Caco-2 (cell line): Measurements from ENCODE around the gene C4orf50. TPM values are rescaled to one million over a fixed set of nuclear protein-coding genes. Genes with fewer than 3 reads are reported as not detected.

Source experiments
- BruUV-seq: library from RNA; stranded (reverse); fragments of 400-500 nt; replicated peaks from 2 replicates; lab custom pipeline; 2021; lab: Mats Ljungman, UMichigan
- CTCF ChIA-PET: fragments of 300-600 bp; sonication (Branson Sonifier 250); formaldehyde crosslinking; loops from one replicate; lab custom pipeline; 2022; ENCODE audit warnings: antibody characterized with exemption; lab: Charles Lee
- POLR2A ChIA-PET: fragments of 300-600 bp; sonication (Branson Sonifier 250); formaldehyde crosslinking; loops from one replicate; lab custom pipeline; 2022; ENCODE audit warnings: antibody characterized with exemption; lab: Charles Lee
- DNase-seq, 2 experiments: peaks; one replicate each; pipeline versions ENCODE4 v3.0.0 to v3.0.0-alpha.2; 2020 to 2022
- H3K27me3 ChIP-seq: replicated peaks from 2 replicates; pipeline ENCODE4 v1.6.0; 2011; ENCODE audit warnings: low read length; ENCODE audit not compliant: control insufficient read depth, insufficient read depth
- H3K36me3 ChIP-seq: 2 replicates; pipeline ENCODE4 v1.5.1; 2011; ENCODE audit warnings: low read length; ENCODE audit not compliant: control insufficient read depth, insufficient read depth
- H3K4me1 ChIP-seq: fragments of 250-450 bp; sonication (Bioruptor Pico); 2 replicates; pipeline ENCODE4 v1.5.1; 2020; ENCODE audit warnings: mild to moderate bottlenecking
- H3K4me3 ChIP-seq: 2 replicates; pipeline ENCODE4 v1.5.1; 2011; ENCODE audit warnings: low read depth, mild to moderate bottlenecking, control low read depth, low read length
- H3K9me3 ChIP-seq: fragments of 250-450 bp; sonication (Bioruptor Pico); 2 replicates; pipeline ENCODE4 v1.5.1; 2020; ENCODE audit warnings: mild to moderate bottlenecking, moderate library complexity
- H3K27ac Mint-ChIP-seq: one replicate; pipeline ENCODE4 v1.8.0; 2022; ENCODE audit warnings: mixed read lengths; ENCODE audit not compliant: unreplicated experiment
- H3K27me3 Mint-ChIP-seq: one replicate; pipeline ENCODE4 v1.8.0; 2022; ENCODE audit warnings: mixed read lengths; ENCODE audit not compliant: insufficient read depth, unreplicated experiment
- H3K36me3 Mint-ChIP-seq: one replicate; pipeline ENCODE4 v1.8.0; 2022; ENCODE audit warnings: mild to moderate bottlenecking, mixed read lengths; ENCODE audit not compliant: insufficient read depth, unreplicated experiment
- H3K4me1 Mint-ChIP-seq: one replicate; pipeline ENCODE4 v1.8.0; 2022; ENCODE audit warnings: low read depth, mixed read lengths; ENCODE audit not compliant: unreplicated experiment
- H3K4me3 Mint-ChIP-seq: one replicate; pipeline ENCODE4 v1.8.0; 2022; ENCODE audit warnings: mild to moderate bottlenecking, moderate library complexity, mixed read lengths; ENCODE audit not compliant: unreplicated experiment
- H3K9me3 Mint-ChIP-seq: one replicate; pipeline ENCODE4 v1.8.0; 2022; ENCODE audit warnings: mixed read lengths; ENCODE audit not compliant: unreplicated experiment
- CTCF ChIP-seq, 2 experiments: fragments of 200-600 bp in 1 of 2; IDR thresholded peaks; 1 replicate in 1 of 2; 2 replicates in 1 of 2; pipeline versions ENCODE4 v1.5.1 to v1.8.0; 2011 to 2022; ENCODE audit warnings: antibody characterized with exemption in 1 of 2, control low read depth in 1 of 2, inconsistent platforms in 1 of 2, low read depth in 1 of 2, low read length in 1 of 2, mild to moderate bottlenecking in 1 of 2, moderate library complexity in 1 of 2; ENCODE audit not compliant: insufficient read depth in 1 of 2, severe bottlenecking in 1 of 2, unreplicated experiment in 1 of 2
- intact Hi-C: fragments of 100-400 bp; cut with micrococcal nuclease; formaldehyde crosslinking; loops from one replicate; pipeline ENCODE4 v1.10.0; 2022; ENCODE audit not compliant: unreplicated experiment
- microRNA-seq: library from miRNA; unstranded; fragments of <30 nt; microRNA quantifications from one replicate; pipeline ENCODE4 v1.2.0, GENCODE V29; 2022
- total RNA-seq: library from RNA; stranded (reverse); gene quantifications from 2 replicates; pipeline ENCODE4 v1.2.3, GENCODE V29; 2022

Gene C4orf50
- total RNA-seq, 1 experiment from 2014 or later, result not detected

DNA sequence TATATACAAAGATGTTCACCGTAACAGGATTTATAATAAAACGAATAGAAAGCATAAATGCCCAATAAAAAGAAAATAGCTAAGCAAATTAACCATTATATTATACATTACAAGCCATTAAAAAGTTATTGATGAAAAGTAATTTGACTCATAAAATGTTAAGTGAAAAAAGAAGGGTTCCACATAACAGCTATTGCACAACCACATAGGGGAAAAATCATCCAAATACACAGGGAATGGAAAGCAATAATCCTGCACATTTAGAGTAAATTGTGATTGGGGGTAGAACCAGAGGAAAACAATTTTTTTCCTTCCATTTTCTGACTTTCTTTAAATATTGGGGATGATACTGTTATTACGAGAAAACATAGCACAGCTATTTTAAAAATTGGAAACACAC is 163.3 kb downstream of the C4orf50 start:
- H3K4me3 ChIP-seq, result no peak overlapping the region
- no peak for DNase-seq
- H3K4me1 ChIP-seq, result no peaks in the 10 kb centered on the region
- intact Hi-C loops, result no loop called here
- H3K9me3 ChIP-seq, result no peaks in the 10 kb centered on the region
- H3K36me3 ChIP-seq, result no peaks in the 10 kb centered on the region
- no peaks in the 10 kb centered on the region for H3K4me1 Mint-ChIP-seq
- BruUV-seq, result no TSS peak
- no peak overlapping the region for H3K27ac Mint-ChIP-seq
- H3K9me3 Mint-ChIP-seq, result no peaks in the 10 kb centered on the region
- H3K4me3 Mint-ChIP-seq, result no peak overlapping the region
- no peaks in the 10 kb centered on the region for H3K36me3 Mint-ChIP-seq
- peaks cover 10% of the 10 kb centered on the region for H3K27me3 Mint-ChIP-seq
- H3K27me3 ChIP-seq, result no peaks in the 10 kb centered on the region
- TF ChIP-seq CTCF (IDR thresholded peaks at IDR 0.05; ENCODE audit: insufficient read depth in 1 of 2, low read depth in 1 of 2, low read length in 1 of 2, severe bottlenecking in 1 of 2, unreplicated experiment in 1 of 2), result no peak
- ChIA-PET POLR2A (no interaction called here), CTCF (no interaction called here)

- intact Hi-C loops, result no loop called here
- Mint-ChIP-seq H3K27ac (no peak overlapping the region), H3K4me3 (no peak overlapping the region), H3K27me3 (peaks cover 13% of the 10 kb centered on the region), H3K9me3 (no peaks in the 10 kb centered on the region), H3K36me3 (no peaks in the 10 kb centered on the region), H3K4me1 (no peaks in the 10 kb centered on the region)
- H3K36me3 ChIP-seq, result no peaks in the 10 kb centered on the region
- H3K27me3 ChIP-seq, result no peaks in the 10 kb centered on the region
- no peaks in the 10 kb centered on the region for H3K9me3 ChIP-seq
- H3K4me3 ChIP-seq, result no peak overlapping the region
- no peak for DNase-seq
- no peaks in the 10 kb centered on the region for H3K4me1 ChIP-seq
- CTCF ChIA-PET, result no interaction called here
- POLR2A ChIA-PET, result no interaction called here
- TF ChIP-seq CTCF (IDR thresholded peaks at IDR 0.05; ENCODE audit: insufficient read depth in 1 of 2, low read depth in 1 of 2, low read length in 1 of 2, severe bottlenecking in 1 of 2, unreplicated experiment in 1 of 2), result no peak
- no TSS peak for BruUV-seq
Observed at GRCh38 chr4:5852523-5853202, 165.6 kb downstream of the C4orf50 start.

DNA sequence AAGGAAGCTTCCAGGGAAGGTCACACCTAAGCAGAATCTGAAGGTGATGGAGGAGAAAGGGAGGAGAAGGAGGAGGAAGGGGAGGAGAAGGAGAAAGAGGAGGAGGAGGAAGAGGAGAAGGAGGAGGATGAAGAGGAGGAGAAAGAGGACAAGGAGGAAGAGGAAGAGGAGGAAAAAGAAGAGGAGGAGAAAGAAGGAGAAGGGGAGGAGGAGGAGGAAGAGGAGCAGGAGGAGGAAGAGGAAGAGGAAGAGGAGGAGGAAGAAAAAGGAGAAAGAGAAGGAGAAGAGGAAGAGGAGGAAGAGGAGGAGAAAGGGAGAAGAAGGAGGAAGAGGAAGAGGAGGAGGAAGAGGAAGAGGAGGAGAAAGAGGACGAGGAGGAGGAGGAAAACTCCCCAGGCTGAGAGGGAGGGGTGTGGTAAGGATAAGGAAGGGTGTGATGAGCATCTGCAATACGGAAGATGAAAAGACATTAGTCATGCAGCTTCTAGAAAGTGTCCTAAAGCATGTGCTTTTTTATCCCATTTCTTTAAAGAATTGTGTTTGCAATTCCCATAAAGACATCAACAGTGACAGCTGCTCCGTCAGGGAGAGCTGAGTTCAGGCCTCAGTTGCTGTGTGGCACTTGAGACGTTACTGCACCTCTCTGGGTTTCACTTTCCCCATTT is 166.5 kb downstream of the C4orf50 start:
- H3K27ac Mint-ChIP-seq, result no peak overlapping the region
- H3K4me3 Mint-ChIP-seq, result no peak overlapping the region
- no peak for DNase-seq
- Histone ChIP-seq H3K9me3 (no peaks in the 10 kb centered on the region), H3K4me1 (no peaks in the 10 kb centered on the region), H3K4me3 (no peak overlapping the region), H3K27me3 (no peaks in the 10 kb centered on the region), H3K36me3 (no peaks in the 10 kb centered on the region)
- intact Hi-C loops, result no loop called here
- H3K4me1 Mint-ChIP-seq, result no peaks in the 10 kb centered on the region
- POLR2A ChIA-PET, result no interaction called here
- H3K27me3 Mint-ChIP-seq, result peaks cover 13% of the 10 kb centered on the region
- CTCF ChIA-PET, result no interaction called here
- no peaks in the 10 kb centered on the region for H3K9me3 Mint-ChIP-seq
- no TSS peak for BruUV-seq
- TF ChIP-seq CTCF (IDR thresholded peaks at IDR 0.05; ENCODE audit: insufficient read depth in 1 of 2, low read depth in 1 of 2, low read length in 1 of 2, severe bottlenecking in 1 of 2, unreplicated experiment in 1 of 2), result no peak
- H3K36me3 Mint-ChIP-seq, result no peaks in the 10 kb centered on the region

Small RNA genes lying within 50 kb of the gene (microRNA-seq; reads per million reads assigned to microRNA genes)
- gene MIR378D1, result not detected

Other genes starting within 250 kb of the C4orf50 start
- not detected in 2 replicates for gene CRMP1, start 125.3 kb downstream of the C4orf50 start, total RNA-seq
- not detected in 2 replicates for gene JAKMIP1, start 182.1 kb upstream of the C4orf50 start, total RNA-seq